GM15510 (cell line): ENCODE results near the gene KIFC3.

Experiments used
- POLR2A ChIP-seq: IDR thresholded peaks from 3 replicates; pipeline ENCODE4 v1.6.1; 2011; ENCODE audit warnings: borderline replicate concordance; ENCODE audit not compliant: insufficient read length; ENCODE audit errors: extremely low read depth

KIFC3 gene

GRCh38 chr16:57814896-57815295 is 12.6 kb upstream of the KIFC3 start:
- no peak for TF ChIP-seq POLR2A

- TF ChIP-seq POLR2A, result no peak
Observed at GRCh38 chr16:57813466-57813865, 11.2 kb upstream of the KIFC3 start.

DNA sequence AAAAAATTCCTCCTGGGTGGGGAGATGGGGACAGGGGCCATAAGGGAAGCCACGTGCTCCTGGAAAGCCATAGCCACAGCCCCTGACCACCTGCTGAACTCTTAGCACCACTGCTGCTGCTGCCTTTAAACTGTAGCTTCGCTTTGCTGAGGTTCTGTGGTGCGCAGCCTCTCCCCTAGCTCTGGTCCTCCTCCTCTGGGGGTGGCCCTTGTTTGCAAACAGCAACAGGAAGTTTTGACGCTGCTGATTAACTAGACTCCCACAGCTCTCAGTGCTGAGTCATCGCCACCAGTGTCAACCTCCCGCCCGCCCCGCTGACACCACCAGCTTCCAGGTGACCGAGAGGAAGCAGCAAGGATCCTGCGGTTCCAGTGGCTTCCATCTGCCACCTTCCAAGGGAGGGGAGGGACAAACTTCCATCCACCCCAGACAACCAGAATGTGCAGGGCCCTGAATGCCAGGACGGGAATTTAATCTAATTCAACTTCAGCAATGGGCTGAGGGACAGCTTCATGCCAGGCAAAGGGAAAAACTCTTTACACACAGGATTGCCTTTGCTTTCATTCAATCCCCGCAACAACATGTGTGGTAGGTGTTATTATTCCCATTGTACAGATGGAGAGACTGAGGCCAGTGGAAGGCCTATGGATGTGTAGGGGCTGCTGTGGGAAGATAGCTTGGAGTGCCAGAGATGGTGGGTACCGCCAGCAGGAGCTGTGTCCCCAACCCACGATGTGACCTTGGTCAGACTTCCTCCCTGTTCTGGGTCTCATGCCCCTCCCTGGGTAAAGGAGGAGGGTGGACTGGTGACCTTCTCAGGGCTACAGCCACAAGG is 8.1 kb upstream of the KIFC3 start:
- TF ChIP-seq POLR2A, result peak; percentile 59

- TF ChIP-seq POLR2A, result no peak
Observed at GRCh38 chr16:57809276-57810196, 7.2 kb upstream of the KIFC3 start.

- no peak for TF ChIP-seq POLR2A
Observed at GRCh38 chr16:57808589-57809228, 6.4 kb upstream of the KIFC3 start.

DNA sequence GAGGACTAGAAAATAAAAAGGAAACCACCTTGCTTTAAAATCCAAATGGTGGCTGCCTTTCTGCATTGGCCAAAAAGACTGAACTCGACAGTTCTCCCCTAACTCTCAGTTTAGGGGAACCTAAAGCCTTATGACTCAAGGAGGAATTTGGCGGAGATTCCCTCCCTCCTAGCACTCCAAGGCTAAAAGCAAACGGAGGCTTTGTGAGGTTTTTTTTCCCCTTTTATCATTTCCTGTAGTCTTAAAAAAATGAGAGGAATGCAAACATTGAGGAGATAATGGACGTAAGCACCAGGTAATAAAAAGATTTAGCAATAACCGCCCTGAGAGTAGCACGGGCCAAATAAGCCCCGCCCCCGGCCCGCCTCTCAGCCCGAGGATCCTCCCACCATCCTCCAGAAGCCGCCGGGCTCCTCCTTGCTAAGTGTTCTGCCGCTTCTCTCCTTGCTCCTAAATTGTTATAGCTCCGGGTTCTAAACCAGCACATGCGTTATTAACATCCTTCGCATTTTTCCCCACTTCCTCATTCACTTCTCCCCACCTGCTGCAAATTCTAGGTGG is 5.8 kb upstream of the KIFC3 start:
- no peak for TF ChIP-seq POLR2A

DNA sequence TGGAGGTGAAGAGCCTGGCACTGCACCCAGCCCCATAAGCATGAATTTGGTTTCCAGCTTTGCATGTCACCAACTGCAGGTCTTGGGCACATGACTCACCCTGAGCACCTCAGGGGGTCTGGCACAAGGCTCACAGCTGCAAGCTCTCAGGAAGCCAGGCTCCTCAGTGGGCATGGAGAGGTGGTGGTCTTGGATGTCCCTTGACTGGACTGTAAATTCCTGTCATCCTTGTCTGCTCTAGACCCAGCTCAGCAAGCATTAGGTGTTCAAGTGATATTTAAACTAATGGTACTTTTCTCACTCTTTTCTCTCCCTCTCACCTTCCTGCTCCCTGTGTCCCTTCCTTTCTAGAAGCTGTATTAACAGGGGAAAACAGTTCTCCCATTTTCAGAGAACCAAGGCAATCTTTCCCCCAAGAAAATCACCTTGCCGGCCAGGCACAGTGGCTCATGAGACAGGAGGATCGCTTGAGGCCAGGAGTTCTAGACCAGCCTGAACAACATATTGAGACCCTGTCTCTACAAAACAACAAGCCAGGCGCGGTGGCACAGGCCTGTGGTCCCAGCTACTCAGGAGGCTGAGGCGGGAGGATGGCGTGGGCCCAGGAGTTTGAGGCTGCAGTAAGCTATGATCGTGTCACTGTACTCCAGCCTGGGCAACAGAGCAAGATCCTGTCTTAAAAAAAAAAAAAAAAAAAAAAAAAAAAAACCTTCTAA is 5.1 kb upstream of the KIFC3 start:
- no peak for TF ChIP-seq POLR2A

- TF ChIP-seq POLR2A, result no peak
Observed at GRCh38 chr16:57805176-57805575, 2.9 kb upstream of the KIFC3 start.

GRCh38 chr16:57804111-57804837 is 2.0 kb upstream of the KIFC3 start:
- no peak for TF ChIP-seq POLR2A

DNA sequence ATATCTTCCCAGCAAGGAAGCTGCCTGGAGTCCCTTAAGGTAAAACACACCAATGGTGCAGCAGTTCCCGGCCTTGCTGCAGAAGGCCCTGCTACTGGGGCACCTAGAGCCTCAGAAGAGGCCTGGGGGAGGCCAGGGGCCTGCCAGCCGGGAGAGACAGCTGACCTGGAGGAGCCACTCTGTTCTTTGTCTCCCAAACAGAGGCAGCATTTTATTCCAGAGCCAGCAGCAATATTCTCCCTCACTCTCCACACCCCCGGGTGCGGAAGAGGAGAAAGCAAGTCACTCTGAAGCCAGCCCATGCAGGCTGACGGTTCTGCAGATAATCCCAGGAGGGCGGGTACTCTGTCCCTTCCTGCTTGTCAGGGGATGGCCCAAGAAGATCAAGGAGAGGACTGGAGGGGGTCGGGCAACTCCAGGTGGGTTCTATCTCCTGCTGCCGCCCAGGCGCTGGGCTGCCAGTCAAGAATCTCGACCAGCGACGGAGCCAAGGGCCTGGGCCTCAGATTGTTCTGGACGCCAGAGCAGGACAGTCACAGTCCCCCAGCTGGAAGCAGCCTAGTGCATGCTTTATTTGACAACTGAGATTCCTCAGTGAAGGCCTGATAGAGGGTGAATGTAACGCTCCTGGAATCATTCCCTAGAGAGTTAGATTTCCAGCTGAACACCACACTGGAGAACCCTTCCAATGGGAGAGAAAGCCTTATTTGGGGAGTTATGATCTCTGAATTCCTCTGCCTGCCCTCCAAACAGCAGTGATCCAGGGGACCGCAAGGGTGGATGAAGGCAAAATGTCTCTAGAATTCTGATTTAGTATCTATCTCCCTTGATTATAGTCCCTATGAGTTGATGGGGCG is 1.1 kb upstream of the KIFC3 start:
- no peak for TF ChIP-seq POLR2A

DNA sequence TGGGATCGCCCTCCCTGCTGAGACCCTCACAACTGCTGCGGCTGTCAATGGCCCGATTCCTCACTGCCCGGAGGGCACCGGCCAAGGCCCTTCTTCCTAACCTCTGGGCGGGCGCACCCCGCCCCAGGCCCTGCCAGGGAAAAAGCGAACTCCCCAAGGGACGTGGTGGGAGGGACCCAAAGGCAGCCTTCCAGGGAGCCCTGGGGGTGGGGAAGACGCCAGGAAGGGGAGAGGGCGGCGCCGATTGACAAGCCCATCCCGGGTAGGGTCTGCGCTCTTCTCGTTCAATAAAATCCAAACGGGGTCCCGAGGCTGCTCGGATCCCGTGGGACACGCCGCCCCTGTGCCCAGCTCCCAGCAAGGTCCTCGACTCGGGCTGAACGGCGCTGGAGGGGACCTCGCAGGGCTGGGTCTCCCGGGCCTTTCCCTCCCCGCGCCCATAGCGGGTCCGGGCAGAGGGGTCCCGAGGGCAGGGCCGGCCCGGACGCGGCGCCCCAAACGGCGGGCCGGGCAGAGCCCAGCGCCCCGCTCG is 416 bp downstream of the KIFC3 start:
- no peak for TF ChIP-seq POLR2A

GRCh38 chr16:57801098-57801808 is 1.0 kb downstream of the KIFC3 start:
- no peak for TF ChIP-seq POLR2A
